GM21786 (cell line): ENCODE data around the gene BGN.

Experiments used
- ATAC-seq: cut with Tn5 transposase; IDR thresholded peaks from one replicate; pipeline ENCODE4 v1.9.1; 2021; ENCODE audit not compliant: unreplicated experiment

The BGN gene

DNA sequence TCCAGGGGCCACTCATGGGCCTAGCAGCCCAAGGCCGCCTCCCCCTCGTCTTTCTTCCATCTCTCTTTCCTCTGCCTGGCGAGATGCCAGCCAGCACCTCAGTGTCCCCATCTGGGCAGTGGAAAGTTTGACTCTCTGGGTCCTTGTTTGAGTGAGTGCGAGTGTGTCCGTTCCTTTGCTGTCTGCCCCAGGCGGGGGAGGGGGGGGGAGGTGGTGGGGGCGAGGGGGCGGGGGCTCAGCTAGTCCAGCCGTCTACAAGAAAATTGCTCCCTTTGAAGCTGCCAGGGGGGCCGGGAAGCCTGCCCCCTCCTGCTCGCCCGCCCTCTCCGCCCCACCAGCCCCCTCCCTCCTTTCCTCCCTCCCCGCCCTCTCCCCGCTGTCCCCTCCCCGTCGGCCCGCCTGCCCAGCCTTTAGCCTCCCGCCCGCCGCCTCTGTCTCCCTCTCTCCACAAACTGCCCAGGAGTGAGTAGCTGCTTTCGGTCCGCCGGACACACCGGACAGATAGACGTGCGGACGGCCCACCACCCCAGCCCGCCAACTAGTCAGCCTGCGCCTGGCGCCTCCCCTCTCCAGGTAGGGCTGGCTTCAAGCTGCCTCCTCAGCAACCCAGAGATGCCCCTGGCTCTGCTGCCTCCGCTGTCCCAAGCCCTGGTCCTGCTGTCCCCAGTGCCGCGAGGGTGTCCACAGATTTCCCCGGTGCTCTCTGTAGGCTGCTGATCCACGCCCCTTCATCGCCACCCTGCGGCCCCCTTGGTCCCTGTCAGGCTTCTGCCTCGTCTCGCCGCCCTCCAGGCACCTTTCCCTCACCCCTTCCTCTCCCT lies at the start of gene BGN:
Gene BGN, plus strand, starts transcription at position 440 of the 821 bp plus-strand sequence. CDS start 9,652 bp downstream, outside the sequence.
- no peak for ATAC-seq

DNA sequence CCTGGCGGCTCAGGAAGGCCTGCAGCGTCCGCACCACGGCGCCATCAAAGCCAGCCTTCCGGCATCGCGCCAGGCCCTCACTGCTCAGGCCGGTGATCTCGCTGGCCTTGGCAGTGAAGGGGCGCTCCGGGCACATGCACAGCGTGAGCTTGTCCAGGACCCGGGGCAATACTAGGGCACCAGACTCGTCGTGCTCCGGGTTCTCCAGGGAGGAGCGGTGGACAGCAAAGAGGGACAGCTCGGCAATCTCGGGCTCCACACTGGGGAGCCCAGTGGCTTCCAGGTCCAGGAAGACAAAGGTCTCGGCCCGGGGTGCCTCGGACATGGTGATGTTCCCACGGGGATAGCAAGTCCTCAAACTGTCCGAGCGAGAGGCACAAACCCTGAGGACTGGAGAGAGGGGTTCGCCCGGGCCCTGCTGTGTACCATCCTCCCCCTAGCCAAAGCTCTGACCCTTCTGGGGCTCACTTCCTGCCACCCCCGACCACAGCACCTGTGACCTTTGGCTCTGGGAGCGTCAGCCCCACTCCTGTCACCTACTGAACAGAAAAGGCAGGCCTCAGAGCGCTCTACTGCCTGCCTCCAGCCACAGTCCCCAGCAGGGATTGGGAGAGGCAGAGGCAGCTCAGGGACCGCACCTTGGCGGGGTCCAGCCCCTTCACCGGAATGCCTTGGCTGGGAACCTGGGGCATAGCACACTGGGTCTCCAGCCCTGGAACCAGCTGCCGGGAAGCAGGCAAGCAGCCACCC lies 49.5 kb upstream of the BGN start:
- no peak for ATAC-seq

DNA sequence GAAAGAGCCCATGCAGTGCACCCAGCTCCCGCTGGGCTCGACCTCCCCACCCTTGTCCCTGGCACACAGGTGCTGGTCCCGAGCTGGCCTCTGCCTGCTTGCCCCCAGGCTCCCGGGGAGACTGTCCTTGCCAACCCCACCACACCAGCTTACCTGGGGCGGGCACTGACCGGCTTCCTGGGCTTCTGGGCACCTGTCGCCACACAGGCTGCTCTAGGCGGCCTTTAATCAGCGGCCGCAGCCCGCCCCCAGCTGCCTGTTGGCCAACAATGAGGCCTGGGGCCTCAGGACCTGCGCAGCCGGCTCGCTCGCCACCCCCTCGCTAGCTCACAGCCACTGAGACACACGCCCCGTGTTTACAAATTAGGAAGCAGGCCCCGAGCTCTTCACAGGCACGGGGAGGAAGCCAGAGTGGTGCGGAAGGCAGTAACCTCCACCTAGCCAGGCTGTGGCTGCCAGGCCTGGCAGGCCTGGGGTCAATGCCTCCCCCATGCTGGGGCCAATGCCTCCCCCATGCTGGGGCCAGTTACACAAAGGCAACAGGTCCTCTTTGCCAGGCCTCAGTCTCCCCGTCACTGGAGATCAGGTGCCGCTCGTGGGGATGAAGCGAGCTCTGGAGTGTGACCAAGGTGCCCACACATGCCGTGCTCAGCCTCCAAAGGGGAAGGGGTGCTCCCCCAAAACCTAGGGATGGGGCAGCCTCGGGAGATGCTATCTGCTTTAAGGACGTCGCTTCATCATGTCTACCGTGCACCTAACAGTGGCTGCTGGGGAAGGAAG lies 48.7 kb upstream of the BGN start, which contains the start of gene TREX2:
Gene TREX2, minus strand, starts transcription at position 201 of the 780 bp plus-strand sequence. CDS start 626 bp downstream, outside the sequence.
- ATAC-seq: no peak

DNA sequence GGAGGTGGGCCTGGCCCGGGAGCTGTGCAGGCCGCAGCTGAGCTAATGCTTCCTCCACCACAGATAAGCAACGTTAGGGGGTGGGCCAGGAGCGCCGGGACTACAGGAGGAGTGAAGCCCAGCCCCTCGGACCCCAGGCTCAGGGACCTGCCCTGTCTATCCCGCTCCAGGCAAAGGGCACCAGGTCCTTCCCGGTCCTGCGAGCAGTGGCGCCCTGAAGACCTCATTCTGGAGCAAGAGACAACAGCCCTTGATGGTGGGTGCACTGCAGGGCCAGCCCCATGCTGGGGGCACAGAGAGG lies 48.2 kb upstream of the BGN start:
- ATAC-seq: no peak

DNA sequence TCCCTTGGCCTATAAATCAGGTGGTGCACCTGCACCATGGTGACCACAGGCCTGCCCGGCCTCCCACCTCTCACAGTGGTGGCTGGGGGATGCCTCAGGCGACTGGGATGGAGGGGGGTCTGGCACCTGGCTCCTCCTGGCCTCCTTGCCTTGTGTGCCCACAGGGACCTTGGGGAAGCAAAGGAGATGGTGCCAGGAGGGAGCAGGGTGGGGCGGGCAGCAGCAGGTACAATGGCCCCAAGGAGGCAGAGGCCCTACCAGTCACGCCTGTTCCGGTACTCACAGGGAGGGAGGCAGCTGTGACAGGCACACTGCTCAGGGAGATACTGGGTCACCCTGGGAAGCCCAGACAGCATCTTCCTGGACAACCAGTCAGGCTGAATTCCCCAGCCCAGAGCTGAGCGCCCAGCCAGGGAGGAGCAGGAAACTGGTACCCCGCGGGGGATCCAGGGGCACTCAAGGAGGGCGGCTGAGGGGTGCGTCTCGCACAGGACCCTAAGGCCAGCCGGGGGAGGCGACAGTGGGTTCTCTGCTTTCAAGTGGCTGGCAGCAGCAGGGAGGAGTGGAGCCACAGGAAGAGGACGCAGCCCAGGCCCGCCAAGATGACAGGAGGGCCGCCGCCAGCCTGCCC lies 47.7 kb upstream of the BGN start:
- ATAC-seq: no peak

DNA sequence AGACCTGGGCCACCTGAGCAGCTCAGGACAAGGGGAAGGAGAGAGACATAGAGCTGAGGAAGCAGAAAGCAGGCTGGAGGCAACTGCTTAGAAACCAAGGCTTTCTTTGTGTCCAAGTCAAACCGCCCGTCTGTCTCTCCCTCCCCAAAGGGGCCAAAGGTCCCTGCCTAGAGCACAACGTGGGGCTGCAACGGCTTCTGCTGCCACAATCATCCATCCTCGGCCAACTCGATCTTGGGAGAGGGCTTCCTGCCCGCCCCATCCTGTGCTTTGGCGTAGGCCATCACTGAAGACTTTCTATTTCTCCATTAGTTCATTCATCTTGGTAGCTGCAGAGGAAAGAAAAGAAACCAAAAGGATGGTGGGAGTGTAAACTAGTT lies 47.2 kb upstream of the BGN start:
- ATAC-seq: no peak

DNA sequence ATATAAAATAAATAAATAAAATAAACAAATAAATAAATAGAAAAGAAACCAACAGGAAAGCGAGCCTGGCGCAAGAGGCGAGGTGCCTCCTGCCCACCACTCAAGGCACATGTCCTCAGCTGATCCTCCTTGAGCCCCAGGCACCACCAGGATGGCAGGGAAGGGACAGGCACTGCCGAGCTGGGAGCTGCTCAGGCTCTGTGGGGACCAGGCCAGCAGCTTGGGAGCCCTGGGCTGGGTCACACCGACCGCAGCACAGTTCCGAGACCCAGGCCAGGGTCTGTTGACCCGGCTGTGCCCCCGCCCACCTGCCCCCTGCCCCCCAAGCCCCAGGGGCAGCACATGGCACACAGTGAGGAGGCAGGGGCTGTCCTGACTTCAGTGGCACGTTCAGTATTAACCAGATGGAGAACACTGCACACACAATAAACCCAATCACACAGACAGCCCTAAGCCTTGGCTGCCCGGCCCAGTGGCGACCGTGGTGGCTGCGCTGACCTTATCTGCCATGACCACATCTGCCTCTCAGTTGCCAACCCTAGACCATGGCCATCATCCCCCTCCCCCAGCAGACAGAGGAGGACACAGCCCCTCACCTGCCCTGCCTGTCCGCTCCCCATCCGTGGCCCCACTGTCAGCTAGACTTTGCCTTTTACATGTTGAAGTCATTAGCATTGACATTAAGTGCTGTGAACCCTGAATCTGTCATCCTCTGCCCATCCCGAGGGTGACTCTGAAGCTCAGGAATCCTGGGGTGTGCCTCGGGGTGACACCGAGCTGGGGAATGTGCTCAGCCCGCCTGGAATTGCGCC lies 46.0 kb upstream of the BGN start:
- no peak for ATAC-seq

DNA sequence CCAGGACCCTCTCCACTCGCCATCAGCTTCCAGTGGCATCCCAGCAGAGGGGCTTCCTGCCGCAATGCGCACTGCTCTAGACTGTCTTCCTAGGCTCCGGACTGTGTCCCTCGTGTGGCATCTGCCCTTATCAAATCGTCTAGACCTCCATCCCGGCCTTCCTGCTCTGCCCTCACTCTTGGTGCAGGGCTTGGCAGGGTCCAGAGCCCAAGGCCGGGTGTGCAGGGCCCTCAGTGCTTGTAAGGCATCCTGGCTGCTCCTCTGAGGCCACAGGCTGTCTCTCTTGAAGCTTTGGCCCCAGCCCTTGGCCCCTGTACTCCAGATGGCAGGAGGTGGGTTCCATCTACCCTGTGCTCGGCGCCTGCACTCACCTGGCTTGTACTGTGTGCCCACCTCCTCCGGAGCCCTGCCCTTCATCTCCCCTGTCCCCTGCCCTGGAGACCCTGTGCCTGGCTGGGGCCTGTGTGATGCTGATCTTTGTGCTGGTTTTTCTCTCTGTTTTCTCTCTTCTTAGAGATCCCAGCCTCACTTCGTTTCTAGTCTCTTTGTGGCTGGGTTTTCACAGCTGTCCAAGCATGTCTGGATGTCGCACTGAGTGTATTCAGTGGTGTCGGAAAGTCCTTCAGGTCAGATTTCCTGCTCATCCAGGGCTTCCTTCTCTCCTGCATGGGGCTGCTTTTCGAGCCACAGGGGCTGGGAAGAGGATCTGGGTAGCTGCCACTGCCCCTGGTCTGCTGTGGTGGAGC lies 45.2 kb upstream of the BGN start:
- ATAC-seq: no peak

DNA sequence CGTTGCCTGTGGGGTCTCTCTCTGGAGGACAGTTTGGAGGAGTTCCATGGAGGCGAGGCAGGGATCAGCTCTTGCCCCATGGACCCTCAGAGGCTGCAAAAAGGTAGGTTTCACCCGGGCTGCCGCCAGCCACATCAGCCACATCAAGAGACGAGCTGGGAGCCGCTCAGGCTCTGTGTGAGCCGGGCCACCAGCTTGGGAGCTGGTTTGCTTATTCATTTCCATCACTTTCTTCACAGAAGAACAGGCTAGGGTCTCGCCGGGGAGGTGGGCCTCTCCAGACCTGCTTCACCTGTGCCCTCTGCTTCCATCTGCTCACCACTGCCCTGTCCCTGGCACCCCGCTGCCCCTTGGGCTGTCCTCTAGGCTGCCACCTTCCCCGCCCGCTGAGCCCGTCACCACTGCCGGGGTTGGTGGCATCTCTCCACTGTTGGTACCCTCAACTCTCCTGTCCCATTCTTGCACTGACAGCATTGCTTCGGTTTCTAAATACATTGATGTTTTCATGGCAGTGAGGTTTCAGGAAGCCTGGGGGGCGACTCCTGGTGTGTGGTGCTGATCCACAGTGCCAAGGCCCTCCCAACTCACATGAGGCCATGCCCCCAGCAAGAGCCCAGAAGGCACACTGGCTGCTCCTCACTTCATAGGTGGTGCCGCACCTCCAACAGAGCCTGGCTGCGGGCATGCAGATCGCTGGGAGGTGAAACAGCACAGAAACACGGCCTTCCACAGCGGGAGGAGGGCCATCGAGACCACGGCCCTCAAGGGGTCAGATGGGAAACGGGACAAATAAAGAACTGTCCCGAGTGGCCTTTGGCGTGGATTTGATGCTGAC lies 44.4 kb upstream of the BGN start:
- no peak for ATAC-seq

DNA sequence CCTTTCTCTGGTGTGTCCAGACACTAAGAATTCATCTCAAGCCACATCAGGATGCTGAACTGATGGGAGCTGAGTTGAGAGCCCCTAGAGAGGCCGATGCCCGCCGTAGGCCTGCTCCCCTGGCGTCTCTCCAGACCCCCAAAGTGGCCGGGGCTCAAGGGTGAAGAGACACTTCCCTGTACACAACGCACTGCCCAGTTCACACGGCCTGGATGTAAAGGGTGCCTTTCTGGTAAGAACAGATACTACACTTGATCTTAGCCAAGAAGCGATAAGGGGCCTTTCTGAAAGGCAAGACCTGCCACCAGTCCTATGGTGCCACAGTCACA lies 43.9 kb upstream of the BGN start:
- ATAC-seq: no peak

DNA sequence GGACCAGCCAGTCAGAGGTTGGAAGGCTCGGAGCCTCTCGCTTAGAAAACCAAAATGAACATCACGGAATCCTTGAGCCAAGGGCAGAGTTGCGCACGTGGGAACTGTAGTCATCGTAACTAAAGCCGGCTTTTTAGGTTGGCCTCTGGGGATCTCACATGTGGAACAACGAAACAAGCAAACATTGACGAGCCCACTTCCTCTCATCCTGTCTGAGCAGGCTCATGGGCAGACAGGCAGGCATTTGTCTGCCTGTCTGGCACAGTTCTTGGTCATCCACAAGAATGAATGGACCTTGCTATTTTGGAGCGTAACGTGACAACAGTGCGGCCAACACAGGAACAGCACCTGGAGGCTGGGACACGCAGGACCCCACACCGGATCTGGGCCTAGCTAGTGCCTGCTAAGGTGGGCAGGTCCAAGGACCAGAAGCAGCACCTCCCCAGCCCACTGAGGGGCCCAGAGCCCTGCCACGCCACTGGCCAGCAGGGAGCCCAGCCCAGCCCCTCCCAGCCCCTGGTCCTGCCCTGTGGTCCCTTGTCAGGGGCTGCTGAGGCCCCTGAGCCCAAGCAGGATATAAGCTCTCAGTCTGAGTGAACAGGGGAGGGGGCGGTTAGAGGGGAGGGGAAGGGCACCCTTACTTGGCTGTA lies 39.8 kb upstream of the BGN start:
- ATAC-seq: no peak

DNA sequence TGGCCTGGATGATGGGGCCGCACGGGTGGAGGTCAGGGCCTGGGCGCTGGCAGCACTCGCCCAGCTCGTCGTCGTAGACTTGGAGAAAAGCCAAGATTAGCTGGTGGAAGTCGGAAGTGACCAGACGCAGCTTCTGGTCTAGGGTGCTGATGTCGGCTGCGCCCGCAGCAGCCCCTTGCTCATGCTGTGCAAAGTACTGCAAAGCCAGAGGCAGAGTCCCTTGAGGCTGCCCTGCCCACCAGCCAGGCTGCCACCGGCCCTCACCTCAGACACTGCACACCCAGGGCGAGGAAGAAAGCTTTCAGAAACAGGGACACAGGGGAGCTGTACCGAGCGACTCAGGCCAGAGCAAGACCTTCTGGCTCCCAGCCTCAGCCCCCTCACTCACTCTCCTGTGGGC lies 39.2 kb upstream of the BGN start:
- ATAC-seq: no peak

DNA sequence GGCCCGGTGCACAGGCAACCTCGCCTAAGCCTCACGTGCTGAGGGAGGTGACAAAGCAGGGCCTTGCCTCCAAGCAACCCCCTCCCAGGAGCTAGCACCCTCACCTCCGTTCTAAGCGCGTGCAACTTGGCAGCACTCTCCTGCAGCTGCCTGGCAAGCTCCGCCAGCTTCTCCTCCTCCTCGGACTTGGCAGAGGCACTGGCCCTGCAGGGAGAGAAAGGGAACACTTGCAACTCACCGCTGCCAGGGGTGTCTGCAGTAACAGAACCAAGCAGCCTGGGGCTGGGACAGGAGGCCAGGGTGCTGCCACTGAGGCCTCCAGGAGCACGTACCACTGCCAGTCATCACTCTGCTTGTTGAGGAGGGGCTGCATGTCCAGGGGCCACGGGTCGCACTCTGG lies 38.6 kb upstream of the BGN start:
- ATAC-seq: no peak

DNA sequence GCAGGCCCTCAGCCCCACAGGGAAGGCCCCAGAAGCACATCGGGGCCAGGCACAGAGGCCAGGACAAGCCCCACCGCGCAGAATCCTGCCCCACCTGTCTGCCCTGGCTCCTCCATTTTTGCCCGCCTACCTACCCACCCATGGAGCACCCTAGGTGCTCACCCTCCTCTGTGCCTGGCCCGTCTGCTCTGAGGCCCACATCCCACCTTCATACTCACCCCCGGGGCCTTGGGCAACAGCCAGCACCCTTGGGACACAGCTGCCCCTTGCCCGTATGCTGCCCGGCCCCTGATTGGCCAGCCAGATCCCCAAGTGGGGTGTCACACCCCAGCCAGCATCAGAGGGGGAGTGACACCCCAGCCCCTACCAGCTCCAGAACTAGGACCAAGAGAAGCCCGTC lies 38.1 kb upstream of the BGN start:
- ATAC-seq: no peak

DNA sequence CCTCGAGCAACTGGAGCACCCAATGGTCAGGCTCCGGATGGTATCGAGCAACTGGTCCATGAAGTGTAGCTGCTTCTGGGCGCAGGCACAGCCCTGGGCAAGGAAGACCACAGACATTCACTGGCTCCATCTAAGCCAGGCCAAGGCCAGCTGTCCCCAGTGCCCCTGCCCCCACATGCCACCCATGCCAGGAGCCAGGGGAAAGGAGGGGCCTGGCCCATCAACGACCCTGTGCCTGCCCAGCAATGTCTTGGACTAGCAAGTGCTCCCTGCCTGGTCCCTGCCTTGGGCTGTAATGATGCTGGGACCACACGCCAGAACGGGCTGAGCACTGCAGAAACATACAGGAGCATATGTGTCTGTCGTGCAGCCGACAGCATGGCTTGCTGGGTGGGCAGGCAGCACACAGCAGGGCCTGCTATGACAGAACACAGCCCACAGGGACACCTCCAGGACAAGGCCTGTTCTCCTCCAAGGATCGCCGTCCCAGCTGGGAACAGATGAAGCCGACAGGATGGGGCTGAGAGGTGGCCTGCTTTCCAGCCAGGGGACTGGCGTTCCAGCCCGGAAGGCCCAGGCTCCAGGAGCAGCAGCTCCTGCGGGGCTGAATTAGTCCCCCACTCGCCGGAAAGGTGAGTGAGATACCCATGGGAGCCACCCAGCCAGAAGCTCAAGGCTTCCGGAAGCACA lies 37.5 kb upstream of the BGN start:
- no peak for ATAC-seq

DNA sequence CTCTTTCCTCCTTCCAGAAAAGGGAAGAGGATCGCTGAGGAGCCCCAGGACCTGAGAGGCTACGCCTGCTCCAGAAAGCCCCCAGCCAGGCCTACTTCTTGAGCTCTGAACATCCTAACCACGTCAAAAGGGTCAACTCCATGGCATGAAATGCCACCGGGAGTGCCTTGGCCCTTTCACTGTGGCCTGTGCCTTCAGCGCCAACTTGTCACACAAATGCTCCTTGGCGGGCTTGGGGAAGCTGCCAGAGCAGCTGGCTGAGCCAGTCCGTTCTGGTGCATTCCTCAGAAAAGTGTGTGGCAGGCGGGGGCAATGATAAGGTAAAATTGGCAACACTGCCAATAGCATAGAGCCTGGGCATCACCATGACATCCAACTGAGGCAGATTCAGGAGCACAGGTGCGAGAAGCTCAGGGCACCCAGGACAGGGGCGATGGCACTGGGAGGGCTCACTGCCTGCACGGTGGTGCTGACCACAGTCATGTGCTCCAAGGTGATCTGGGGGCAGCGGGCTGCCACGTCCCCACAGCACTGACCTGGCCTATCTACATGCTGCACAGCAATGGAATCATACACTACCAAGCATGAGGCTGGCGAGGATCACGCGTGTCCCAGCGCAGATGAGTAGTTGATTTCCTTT lies 36.8 kb upstream of the BGN start:
- ATAC-seq: no peak

DNA sequence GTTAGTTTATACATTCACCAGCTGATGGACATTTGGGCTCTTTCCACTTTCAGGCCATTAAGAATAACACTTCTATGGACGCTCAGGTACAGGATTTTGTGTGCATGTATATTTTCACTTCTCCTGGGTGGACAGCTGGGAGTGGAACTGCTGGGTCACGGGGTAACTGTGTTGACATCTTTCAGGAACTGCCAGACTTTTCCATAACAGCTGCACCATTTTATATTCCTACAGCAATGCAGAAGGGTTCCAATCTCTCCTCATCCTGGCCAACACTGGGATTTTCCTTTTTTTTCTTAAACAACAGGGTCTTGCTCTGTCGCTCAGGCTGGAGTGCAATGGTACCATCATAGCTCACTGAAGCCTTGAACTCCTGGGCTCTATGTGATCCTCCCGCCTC lies 36.3 kb upstream of the BGN start:
- no peak for ATAC-seq
